Measurements from ENCODE around the gene TAPBP.

Gene TAPBP

GRCh38 chr6:33318426-33319073 is 4.7 kb upstream of the TAPBP start:
- no peak for DNase-seq

- peak; percentile 100 for DNase-seq
Measured at GRCh38 chr6:33317669-33318425, 4.0 kb upstream of the TAPBP start, which contains the start of gene ZBTB22. ZBTB22 (minus strand) TSS chr6:33317744; CDS start chr6:33316916, 828 bp downstream.

DNA sequence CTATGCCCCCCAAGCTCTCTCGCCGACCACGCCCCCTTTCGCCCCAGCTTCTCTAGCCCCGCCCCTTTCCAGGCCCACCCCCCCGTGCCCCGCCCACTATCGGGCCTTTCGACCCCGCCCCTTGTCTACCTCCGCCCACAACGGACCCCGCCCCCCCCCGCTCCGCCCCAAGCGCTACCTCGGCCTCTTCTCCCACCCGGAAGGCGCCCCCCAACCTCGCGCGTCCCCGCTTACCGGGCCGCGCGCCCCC is 3.5 kb upstream of the TAPBP start:
- DNase-seq, result no peak

- DNase-seq, result no peak
Measured at GRCh38 chr6:33316603-33317418, 2.9 kb upstream of the TAPBP start.

DNA sequence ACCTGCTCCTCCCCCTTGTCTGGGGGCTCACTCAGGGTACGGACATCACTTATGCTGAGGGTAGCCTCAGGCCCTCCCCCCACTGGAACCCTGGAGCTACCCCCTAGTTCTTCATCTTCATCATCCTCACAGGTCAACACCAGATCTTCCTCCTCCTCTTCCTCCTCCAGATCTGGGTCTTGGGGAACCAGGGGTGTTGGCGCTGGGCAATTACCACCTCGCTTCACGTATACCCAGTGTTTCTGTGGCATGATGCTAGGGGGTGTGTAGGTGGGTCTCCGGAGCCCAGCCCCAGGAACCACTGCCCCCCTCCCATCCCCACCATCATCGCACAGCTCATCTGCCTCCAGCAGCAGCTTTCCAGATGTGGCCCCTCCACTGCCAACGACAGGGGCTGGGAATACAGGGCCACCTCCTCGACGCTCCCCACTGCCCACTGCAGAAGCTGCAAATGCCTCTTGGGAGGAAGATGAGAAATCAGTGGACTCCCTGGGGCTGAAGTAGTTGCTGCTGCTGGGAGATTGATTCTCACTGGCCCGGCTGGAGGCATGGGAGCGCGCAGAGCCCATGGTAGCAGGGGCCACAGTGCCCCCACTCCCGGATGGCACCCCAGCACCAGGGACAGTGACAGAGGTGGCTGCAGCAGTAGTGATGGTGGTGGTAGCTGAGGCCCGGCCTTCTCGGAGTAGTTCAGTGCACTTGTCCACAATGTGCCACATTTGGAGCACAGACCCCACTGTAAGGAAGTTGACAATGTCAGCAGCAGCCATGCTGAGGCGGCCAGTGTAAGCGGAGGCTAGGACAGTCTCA is 2.1 kb upstream of the TAPBP start:
- no peak for DNase-seq

GRCh38 chr6:33314943-33315792 is 1.3 kb upstream of the TAPBP start:
- no peak for DNase-seq

DNA sequence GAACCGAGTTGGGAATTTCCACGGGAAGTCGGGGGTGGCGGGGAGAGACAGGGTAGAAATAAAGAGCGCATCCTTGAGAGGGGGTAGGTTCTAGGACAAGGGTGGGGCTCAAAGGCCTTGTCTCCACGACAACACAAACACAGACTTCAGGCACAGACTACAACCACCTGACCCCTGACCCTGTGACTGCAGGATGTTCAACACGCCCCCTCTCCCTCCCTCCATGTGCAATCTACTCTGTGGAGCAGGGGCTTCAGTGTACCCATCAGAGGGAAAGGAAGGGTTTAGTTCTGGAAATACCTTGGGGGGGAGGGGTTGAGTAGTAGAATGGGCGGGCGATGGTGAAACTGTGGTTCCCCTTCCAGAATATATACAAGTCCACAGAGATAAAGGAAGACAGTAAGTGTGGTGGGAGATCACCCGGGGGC is 651 bp upstream of the TAPBP start:
- DNase-seq, result peak; percentile 30

DNA sequence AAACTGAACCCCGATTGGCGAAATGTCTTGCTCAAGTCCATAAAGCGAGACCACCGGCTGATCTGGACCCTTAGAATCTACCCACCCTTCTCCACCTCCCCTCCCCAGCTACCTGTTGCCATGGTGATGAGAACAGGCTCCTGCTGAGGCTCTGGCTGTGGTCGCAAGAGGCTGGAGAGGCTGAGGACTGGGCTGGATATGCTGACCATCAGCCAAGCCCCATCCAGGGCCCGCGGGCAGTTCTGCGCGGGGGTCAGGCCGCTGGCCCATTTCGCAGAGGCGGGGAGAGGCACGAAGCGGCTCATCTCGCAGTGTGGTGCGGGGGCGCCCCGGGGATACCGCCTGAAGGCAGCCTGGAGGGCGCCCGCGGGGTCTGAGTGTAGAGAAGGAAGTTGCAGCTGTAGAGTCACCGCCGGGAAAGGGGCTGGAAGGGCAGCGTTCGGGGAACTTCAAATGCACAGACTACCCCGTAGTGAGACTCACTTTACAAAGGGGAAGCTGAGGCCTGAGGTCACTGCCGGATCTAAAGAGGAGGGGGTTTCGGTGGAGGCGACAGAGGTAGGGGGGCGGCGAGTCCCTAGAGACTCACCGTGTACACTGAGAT is 671 bp downstream of the TAPBP start:
- DNase-seq, result peak; percentile 58

DNA sequence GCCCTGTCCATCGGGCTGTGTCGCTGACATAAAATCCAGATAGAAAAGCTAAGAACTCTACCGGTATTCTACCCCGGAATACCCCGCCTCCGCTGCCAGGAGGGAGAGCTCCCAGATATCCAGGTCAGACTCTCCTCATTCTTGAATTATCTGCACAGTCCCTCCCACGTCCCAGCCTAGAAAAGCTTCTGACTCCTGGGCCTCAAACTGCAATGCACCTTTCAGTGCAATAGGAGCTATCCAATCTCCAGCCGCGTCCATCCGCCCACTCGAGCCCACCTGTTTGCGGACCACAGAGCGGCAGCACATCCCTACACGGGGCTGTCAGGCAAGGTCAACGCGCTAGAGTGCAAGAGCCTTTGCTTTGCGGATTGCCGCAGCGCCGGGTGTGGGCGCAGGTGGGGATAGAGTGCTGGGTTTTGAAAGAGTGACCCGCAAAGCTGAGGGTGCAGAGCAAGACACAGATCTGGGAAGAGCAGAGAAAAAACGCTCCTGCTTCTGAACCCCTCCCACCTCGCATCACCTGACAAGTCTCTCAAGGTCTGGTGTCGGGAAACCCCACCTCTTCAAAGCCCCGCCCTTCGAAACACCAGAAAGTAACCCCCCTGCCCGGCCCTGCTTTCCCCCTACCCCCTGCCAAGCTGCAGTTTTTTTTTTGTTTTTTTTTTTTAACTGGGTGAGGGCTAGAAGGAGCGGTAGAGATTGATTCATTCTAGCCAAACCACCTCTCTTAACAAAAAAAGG is 1.3 kb downstream of the TAPBP start:
- peak; percentile 88 for DNase-seq

DNA sequence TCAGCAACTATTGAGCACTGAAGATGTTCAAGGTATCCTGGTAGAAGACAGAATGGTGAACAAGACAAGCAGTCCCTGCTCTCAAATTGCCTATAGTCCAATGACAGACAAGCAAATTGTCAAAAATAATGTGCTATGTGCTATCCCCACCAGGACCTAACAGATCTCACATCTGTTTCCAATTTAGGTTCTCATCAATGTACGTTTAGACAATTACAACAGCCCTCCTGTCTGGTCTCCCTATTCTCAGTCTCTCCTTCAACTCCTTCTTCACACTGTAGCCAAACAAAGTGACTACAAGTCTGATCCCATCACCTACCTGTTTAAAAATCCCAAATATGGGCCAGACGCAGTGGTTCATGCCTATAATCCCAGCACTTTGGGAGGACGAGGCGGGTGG is 7.5 kb downstream of the TAPBP start:
- DNase-seq, result no peak

DNA sequence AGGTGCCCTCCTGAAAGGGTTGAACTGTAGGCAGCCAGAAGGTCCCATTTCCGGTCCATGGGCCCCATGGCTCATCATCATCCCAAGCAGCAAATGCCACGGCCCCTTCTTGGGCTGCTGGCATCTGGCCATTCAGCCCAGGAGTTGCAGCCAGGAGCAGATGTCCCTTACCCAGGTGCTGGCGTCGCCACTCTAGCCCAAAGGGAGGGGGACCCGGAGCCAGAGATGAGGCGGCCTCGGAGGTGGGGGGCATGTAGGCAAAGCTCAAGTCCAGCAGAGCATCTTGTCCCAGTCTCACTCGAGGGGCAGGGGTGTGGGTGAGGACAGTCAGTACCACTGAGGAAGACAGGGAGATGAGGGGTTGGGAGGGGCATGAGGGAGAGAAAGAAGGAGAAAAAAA is 8.8 kb downstream of the TAPBP start:
- no peak for DNase-seq

DNA sequence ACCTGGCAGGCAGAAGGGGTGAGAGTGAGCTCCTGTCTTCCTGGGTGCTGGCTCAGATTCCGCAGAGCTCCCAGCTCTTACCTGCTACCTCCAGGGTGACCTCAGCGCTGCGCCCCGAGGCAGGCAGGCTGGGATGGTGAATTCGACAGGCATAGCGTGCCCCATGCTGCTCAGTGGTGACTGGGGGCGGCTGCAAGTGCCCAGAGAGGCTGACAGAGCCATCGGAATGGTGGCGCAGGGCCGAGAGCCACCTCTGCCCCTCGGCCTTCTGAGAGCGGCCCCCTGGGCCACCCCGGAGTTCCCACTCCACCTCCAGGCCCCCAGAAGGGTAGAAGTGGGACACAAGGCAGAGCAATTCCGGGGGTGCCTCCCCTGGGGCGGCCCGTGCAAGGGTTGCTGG is 9.7 kb downstream of the TAPBP start:
- DNase-seq, result no peak

GRCh38 chr6:33301877-33302276 is 12.0 kb downstream of the TAPBP start:
- DNase-seq, result no peak

DNA sequence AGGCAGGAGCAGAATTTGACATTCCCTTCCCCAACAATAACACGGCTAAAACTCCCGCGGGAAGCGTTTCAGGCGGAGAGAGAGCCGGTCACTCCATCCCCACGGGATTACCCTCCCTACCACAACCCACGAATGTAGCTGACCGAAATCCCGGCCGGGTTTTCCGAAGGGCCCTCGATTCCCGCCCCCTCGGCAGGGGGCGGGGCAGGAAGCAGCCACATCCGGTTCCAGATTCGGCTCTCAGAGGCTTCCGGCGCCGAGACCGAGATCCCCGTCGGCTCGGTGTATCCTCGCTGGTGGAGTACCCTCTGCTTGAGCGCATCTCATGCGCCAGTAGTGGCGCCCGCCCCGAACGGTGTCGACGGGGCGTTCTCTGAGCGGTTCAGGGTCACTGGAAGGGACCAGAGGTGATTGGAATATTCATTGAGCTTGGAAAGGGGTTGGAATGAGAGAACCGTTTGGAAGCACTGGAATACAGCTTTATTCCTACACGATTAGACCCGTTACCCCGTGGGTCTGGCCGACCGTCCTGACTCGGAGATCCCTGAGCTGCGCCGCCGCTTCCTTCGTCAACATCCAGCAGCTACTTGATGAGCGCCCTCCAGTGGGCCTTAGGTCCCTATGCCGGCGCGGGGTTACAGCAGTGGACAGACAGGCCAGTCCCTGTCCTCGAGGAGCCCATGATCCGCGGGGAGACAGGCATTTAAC is 14.5 kb downstream of the TAPBP start:
- DNase-seq, result peak; percentile 91

DNA sequence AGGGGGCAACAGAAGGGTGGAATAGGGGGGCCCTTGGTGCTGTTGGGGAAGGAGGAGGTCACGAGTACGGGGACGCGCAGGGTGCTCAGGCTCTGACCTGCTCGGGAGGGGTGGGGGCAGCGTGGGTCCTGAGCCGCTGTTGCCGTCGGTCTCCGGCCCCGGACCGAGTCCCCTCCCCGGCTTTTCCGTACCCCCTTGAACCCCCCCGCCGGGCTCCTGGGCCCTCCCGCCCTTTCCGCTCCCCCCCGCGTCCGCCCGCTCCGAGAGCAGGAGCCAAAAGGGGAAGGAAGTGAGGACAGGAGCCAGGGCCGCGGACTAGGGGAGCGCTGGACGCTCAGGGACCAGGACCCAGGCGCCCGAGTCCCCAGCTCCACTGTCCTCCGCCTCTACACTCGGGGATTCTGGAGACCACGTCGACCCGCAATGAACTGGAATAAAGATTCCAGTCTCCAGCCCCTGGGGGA is 15.1 kb downstream of the TAPBP start, which contains the start of gene RGL2:
RGL2 (minus strand) TSS at position 170 of the 464 bp plus-strand sequence. CDS start 332 bp downstream, outside the sequence.
- peak; percentile 33 for DNase-seq

GRCh38 chr6:33297956-33298772 is 15.7 kb downstream of the TAPBP start:
- no peak for DNase-seq

- no peak for DNase-seq
Measured at GRCh38 chr6:33297406-33297955, 16.4 kb downstream of the TAPBP start.

GRCh38 chr6:33296797-33297405 is 17.0 kb downstream of the TAPBP start:
- no peak for DNase-seq

Data from NCI-H1105 (cell line).